Stomach (tissue), 4 donors: Measurements from ENCODE around the gene HDAC9.

ENCODE experiments used
- POLR2A ChIP-seq, 4 donors: fragments of 450-650 bp; IDR thresholded peaks; one replicate each; pipeline ENCODE4 v1.6.1; 2016; ENCODE audit warnings: antibody characterized with exemption in 4 of 4, control low read depth in 2 of 4, mild to moderate bottlenecking in 1 of 4, moderate library complexity in 1 of 4
- POLR2AphosphoS5 ChIP-seq, 3 donors: sonication (generic); formaldehyde crosslinking; IDR thresholded peaks; one replicate each; pipeline ENCODE4 v1.6.1; 2016; ENCODE audit warnings: antibody characterized with exemption in 3 of 3
- TF ChIP-seq, protein P1 (sequence below), 7 experiments: fragments of 450-650 bp in 4 of 7; fragments of 200-600 bp in 3 of 7; sonication (generic) in 3 of 7; IDR thresholded peaks; one replicate each; pipeline ENCODE4 v1.5.1; 2016 to 2019; ENCODE audit warnings: antibody characterized with exemption in 7 of 7, control low read depth in 2 of 7, mild to moderate bottlenecking in 1 of 7

- TF ChIP-seq, protein P1, sequence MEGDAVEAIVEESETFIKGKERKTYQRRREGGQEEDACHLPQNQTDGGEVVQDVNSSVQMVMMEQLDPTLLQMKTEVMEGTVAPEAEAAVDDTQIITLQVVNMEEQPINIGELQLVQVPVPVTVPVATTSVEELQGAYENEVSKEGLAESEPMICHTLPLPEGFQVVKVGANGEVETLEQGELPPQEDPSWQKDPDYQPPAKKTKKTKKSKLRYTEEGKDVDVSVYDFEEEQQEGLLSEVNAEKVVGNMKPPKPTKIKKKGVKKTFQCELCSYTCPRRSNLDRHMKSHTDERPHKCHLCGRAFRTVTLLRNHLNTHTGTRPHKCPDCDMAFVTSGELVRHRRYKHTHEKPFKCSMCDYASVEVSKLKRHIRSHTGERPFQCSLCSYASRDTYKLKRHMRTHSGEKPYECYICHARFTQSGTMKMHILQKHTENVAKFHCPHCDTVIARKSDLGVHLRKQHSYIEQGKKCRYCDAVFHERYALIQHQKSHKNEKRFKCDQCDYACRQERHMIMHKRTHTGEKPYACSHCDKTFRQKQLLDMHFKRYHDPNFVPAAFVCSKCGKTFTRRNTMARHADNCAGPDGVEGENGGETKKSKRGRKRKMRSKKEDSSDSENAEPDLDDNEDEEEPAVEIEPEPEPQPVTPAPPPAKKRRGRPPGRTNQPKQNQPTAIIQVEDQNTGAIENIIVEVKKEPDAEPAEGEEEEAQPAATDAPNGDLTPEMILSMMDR (IDR thresholded peaks at IDR 0.05) = no peak
- TF ChIP-seq POLR2A (IDR thresholded peaks at IDR 0.05) = no peak
- TF ChIP-seq POLR2AphosphoS5 (IDR thresholded peaks at IDR 0.05) = no peak
Measured at GRCh38 chr7:18916826-18917225, 421.3 kb downstream of the HDAC9 start.
